NT2/D1 (cell line): ENCODE data around the gene SGCD.

Source experiments
- SUZ12 ChIP-seq: IDR thresholded peaks from 2 replicates; pipeline ENCODE4 v1.6.1; 2011; ENCODE audit not compliant: insufficient read length, insufficient read depth; ENCODE audit errors: extremely low read depth
- YY1 ChIP-seq: IDR thresholded peaks from 2 replicates; pipeline ENCODE4 v1.6.1; 2011; ENCODE audit not compliant: insufficient read length, insufficient read depth

GRCh38 chr5:156758011-156758791 lies 431.2 kb downstream of the SGCD start:
- TF ChIP-seq YY1 (no peak), SUZ12 (no peak)
